Umbilical cord (tissue), 2 donors: ENCODE measurements around the gene ESR1. TPM values are rescaled to one million over a fixed set of nuclear protein-coding genes. Genes with fewer than 3 reads are reported as not detected.

Experiments used
- DNase-seq: peaks from one replicate; pipeline ENCODE4 v3.0.0-alpha.2; 2015; ENCODE audit warnings: low spot score
- total RNA-seq: library from RNA; depleted of rRNA; stranded (reverse); fragments of >200 nt; gene quantifications from one replicate; pipeline ENCODE4 v1.2.3, GENCODE V29; 2014; ENCODE audit warnings: low replicate concordance; ENCODE audit not compliant: insufficient read depth

Gene ESR1
- total RNA-seq, 1 donor from 2014 or later, result 8.2 TPM

DNA sequence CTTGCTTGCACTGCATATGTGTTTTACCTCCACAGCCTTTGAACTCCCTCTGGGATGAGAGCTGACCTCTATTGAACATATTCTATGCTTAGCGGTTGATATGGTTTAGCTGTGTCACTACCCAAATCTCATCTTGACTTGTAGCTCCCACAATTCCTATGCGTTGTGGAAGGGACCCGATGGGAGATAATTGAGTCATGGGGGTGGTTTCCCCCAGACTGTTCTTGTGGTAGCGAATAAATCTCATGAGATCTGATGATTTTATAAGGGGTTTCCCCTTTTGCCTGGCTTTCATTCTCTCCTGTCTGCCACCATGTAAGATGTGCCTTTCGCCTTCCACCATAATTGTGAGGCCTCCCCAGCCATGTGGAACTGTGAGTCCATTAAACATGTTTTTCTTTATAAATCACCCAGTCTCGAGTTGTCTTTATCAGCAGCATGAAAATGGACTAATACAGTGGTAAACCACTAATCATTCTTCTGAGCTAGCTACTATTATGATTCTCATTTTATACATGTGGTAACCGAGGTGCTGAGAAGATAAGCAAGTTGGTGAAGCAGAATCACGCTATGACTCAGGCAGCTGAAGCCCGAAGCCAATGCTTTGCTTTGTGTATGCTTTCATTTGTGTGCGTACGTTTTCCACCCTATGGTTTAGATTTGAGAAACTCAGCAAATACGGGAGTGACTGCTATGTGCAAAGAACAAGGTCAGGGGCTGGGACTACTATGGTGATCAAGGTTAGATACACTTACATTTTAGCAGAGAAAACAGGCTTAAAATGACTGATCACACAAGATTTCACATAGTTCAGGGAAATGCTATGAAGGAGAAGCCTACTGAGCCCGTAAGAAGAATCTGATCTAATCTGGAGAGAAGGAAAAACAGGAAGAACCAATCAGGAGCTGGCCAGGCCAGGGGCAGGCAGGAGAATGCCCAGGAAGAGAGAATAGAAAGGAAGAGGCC, 363.5 kb downstream of the ESR1 start:
- no peak for DNase-seq

DNA sequence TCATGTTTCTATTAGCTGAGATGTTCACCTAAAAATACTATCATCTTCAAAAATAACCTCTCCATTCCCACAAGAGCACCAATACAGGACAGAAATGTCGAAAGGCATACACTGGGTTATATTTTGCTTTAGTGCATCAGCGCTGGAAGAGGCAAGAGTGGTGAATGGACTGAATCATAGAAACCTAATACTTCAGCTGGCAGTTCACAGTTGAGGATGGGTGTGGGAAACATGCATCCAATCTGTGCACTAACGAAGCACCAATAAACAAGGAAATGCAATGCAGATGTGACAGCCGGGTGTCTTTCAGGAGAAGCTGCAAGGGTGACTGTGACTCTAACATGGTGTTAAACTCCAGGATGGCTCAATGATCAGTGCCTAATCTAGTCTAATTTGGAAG, 365.8 kb downstream of the ESR1 start:
- DNase-seq, result no peak

DNA sequence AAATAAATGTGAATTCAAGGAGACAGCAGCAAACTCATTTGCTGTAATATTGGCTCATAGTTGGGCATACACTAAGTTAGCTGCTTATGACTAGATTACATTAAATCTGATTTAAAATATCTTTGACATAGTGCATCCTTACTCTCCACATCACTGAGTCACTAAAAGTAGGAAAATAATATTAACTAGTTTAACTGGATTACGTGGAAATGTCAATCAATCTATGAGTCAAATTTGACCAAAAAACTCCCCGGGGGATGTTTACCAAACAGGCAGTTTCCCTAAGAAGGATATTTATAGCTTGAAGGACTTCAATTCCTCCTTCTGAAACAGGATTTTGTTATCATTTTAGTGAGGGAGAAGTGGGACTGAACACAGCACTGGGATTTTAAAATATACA, 366.5 kb downstream of the ESR1 start:
- no peak for DNase-seq

DNA sequence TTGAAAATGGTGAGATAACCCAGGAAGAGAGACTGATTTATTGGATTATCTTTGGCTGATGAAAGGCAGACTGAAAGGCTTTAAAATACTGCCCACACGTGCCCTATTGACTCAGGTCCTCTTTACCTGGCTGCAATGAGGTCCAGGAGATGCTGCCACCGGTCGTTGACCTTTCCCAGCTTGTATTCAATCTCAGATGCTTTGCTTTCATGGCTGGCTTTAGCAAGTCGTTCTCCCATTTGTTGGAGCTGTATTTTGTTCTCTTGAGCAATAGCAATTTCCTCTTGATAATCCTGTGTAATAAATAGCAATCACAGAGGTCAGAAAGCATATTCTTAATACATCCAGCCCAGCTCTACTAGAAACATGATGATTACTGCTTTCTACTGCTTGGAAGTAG, 368.8 kb downstream of the ESR1 start:
- no peak for DNase-seq
